Aorta (tissue), 4 donors: ENCODE results near the gene DUOXA1. TPM values are rescaled to one million over a fixed set of nuclear protein-coding genes. Genes with fewer than 3 reads are reported as not detected.

ENCODE experiments used
- polyA plus RNA-seq, 2 donors: library from polyadenylated mRNA; stranded (reverse); fragments of 200-250 nt; gene quantifications; one replicate each; pipeline ENCODE4 v1.2.3, GENCODE V29; 2013
- total RNA-seq, 2 donors: library from RNA; stranded (reverse); fragmentation: NEBNext Ultra II Directional; extraction: Animal tissue kit (Norgen Biotek cat#: 25700); gene quantifications; one replicate each; pipeline ENCODE4 v1.2.1, GENCODE V29; 2021
- donor health status: healthy with polysubstance abuse.
- donor health status: Bipolar disorder and iron deficiency.
- donor health status: DM: no; HTN: no; CAD: no.
- donor health status: DM: yes; HTN: yes; CAD: no.

DUOXA1 gene
- total and polyA plus RNA-seq, 4 donors, result 0.23 to 4.9 (median 0.41) TPM

Other genes with a start within 250 kb of the DUOXA1 start
- not detected for gene TERB2, start 173.2 kb downstream of the DUOXA1 start, total RNA-seq
- not detected for gene TERB2, start 173.2 kb downstream of the DUOXA1 start, polyA plus RNA-seq
- 1 to 10 TPM; 6.7 to 6.8 TPM for gene SORD, start 106.7 kb downstream of the DUOXA1 start, total RNA-seq
- gene SORD, start 106.7 kb downstream of the DUOXA1 start, polyA plus RNA-seq, result 1 to 10 TPM; 5.7 to 7.1 TPM
- gene DUOX2, start 15.7 kb downstream of the DUOXA1 start, total RNA-seq, result 1 to 10 TPM in 1 of 2 donors, under 1 TPM in 1; 0.65 to 2.6 TPM
- under 1 TPM; 0.03 to 0.13 TPM for gene DUOX2, start 15.7 kb downstream of the DUOXA1 start, polyA plus RNA-seq
- gene DUOXA2, start 15.6 kb downstream of the DUOXA1 start, total RNA-seq, result not detected
- under 1 TPM in 1 of 2 donors, not detected in 1; 0.13 TPM for gene DUOXA2, start 15.6 kb downstream of the DUOXA1 start, polyA plus RNA-seq
- gene DUOX1, start 115 bp upstream of the DUOXA1 start, total RNA-seq, result 1 to 10 TPM in 1 of 2 donors, under 1 TPM in 1; 0.71 to 4.5 TPM
- gene DUOX1, start 115 bp upstream of the DUOXA1 start, polyA plus RNA-seq, result under 1 TPM; 0.13 to 0.46 TPM
- gene SHF, start 58.1 kb upstream of the DUOXA1 start, total RNA-seq, result 10 to 100 TPM; 13.8 to 19.0 TPM
- gene SHF, start 58.1 kb upstream of the DUOXA1 start, polyA plus RNA-seq, result 10 to 100 TPM in 1 of 2 donors, 1 to 10 TPM in 1; 4.3 to 12.7 TPM
- not detected for gene SLC28A2, start 122.4 kb upstream of the DUOXA1 start, total RNA-seq
- 1 to 10 TPM in 1 of 2 donors, not detected in 1; 2.0 TPM for gene SLC28A2, start 122.4 kb upstream of the DUOXA1 start, polyA plus RNA-seq
- 10 to 100 TPM; 27.8 to 31.9 TPM for gene GATM, start 248.7 kb upstream of the DUOXA1 start, total RNA-seq
- gene GATM, start 248.7 kb upstream of the DUOXA1 start, polyA plus RNA-seq, result 10 to 100 TPM in 1 of 2 donors, 1 to 10 TPM in 1; 6.9 to 74.6 TPM